WTC11 (cell line): ENCODE data around the gene PGAP3. TPM values are rescaled to one million over a fixed set of nuclear protein-coding genes. Genes with fewer than 3 reads are reported as not detected.

ENCODE experiments used
- ATAC-seq: fragments of 200-7000 bp; cut with Tn5 transposase; 2 replicates; pipeline ENCODE4 v1.10.0; 2021; ENCODE audit warnings: mild to moderate bottlenecking, moderate library complexity
- CTCF ChIA-PET: fragments of 300-600 bp; sonication (Branson Sonifier 250); formaldehyde crosslinking; loops from one replicate; lab custom pipeline; 2021; ENCODE audit warnings: antibody characterized with exemption; lab: Charles Lee
- POLR2A ChIA-PET: fragments of 350-600 bp; sonication (Branson Sonifier 250); formaldehyde crosslinking; loops from one replicate; lab custom pipeline; 2021; ENCODE audit warnings: antibody characterized with exemption; lab: Charles Lee
- DNase-seq: peaks from one replicate; pipeline ENCODE4 v3.0.0; 2021; ENCODE audit warnings: low spot score
- H3K27ac Mint-ChIP-seq: 2 replicates; pipeline ENCODE4 v1.8.0; 2021; ENCODE audit warnings: mixed read lengths
- H3K27me3 Mint-ChIP-seq: 2 replicates; pipeline ENCODE4 v1.8.0; 2021; ENCODE audit warnings: low read depth, mild to moderate bottlenecking, moderate library complexity, mixed read lengths
- H3K36me3 Mint-ChIP-seq: 2 replicates; pipeline ENCODE4 v1.8.0; 2021; ENCODE audit warnings: mixed read lengths
- H3K4me1 Mint-ChIP-seq: 2 replicates; pipeline ENCODE4 v1.8.0; 2022; ENCODE audit warnings: mixed read lengths
- H3K4me3 Mint-ChIP-seq: 2 replicates; pipeline ENCODE4 v1.8.0; 2021; ENCODE audit warnings: mild to moderate bottlenecking, moderate library complexity, mixed read lengths
- H3K9me3 Mint-ChIP-seq: 2 replicates; pipeline ENCODE4 v1.8.0; 2021; ENCODE audit warnings: mixed read lengths
- ETV6 ChIP-seq: sonication (generic); formaldehyde crosslinking; IDR thresholded peaks from 2 replicates; pipeline ENCODE4 v1.8.1; 2022; ENCODE audit warnings: mild to moderate bottlenecking, missing genetic modification reagents
- FOXJ3 ChIP-seq: sonication (generic); formaldehyde crosslinking; IDR thresholded peaks from 2 replicates; pipeline ENCODE4 v1.9.0; 2021; ENCODE audit warnings: missing genetic modification reagents, mild to moderate bottlenecking, borderline replicate concordance
- FOXK1 ChIP-seq: sonication (generic); formaldehyde crosslinking; IDR thresholded peaks from 2 replicates; pipeline ENCODE4 v1.8.0; 2022; ENCODE audit warnings: mild to moderate bottlenecking, moderate library complexity, missing genetic modification reagents
- FOXP1 ChIP-seq: sonication (generic); formaldehyde crosslinking; IDR thresholded peaks from 2 replicates; pipeline ENCODE4 v1.8.0; 2022; ENCODE audit warnings: missing genetic modification reagents, mild to moderate bottlenecking, moderate library complexity, borderline replicate concordance
- HMGA2 ChIP-seq: fragments of 250-450 bp; sonication (Bioruptor Pico); IDR thresholded peaks from 2 replicates; pipeline ENCODE4 v1.4.0; 2021; ENCODE audit warnings: mild to moderate bottlenecking, moderate library complexity
- IRF2 ChIP-seq: sonication (generic); formaldehyde crosslinking; IDR thresholded peaks from 2 replicates; pipeline ENCODE4 v1.8.0; 2022; ENCODE audit warnings: low read depth, missing genetic modification reagents, borderline replicate concordance
- JAZF1 ChIP-seq: fragments of 250-450 bp; sonication (Bioruptor Pico); IDR thresholded peaks from 2 replicates; pipeline ENCODE4 v1.9.0; 2021; ENCODE audit warnings: moderate library complexity, mild to moderate bottlenecking, inconsistent platforms
- KAT7 ChIP-seq: sonication (generic); formaldehyde crosslinking; IDR thresholded peaks from 2 replicates; pipeline ENCODE4 v1.8.1; 2023; ENCODE audit warnings: missing genetic modification reagents, mild to moderate bottlenecking, borderline replicate concordance
- TCF7 ChIP-seq: sonication (generic); formaldehyde crosslinking; IDR thresholded peaks from 2 replicates; pipeline ENCODE4 v1.8.0; 2022; ENCODE audit warnings: mild to moderate bottlenecking, low read depth, missing genetic modification reagents, moderate library complexity
- ZNF121 ChIP-seq: sonication (generic); formaldehyde crosslinking; IDR thresholded peaks from 2 replicates; pipeline ENCODE4 v1.8.0; 2023; ENCODE audit warnings: missing genetic modification reagents
- ZNF138 ChIP-seq: sonication (generic); formaldehyde crosslinking; conservative IDR thresholded peaks from 2 replicates; pipeline ENCODE4 v1.8.1; 2022; ENCODE audit warnings: mild to moderate bottlenecking, moderate library complexity, missing genetic modification reagents
- ZNF396 ChIP-seq: fragments of 250-450 bp; sonication (Bioruptor Pico); IDR thresholded peaks from 2 replicates; pipeline ENCODE4 v1.8.0; 2021; ENCODE audit warnings: mild to moderate bottlenecking, moderate library complexity, borderline replicate concordance
- ZNF416 ChIP-seq: fragments of 250-450 bp; sonication (Bioruptor Pico); IDR thresholded peaks from 2 replicates; pipeline ENCODE4 v1.9.0; 2021; ENCODE audit warnings: mild to moderate bottlenecking, inconsistent platforms
- ZNF423 ChIP-seq: fragments of 250-450 bp; sonication (Bioruptor Pico); IDR thresholded peaks from 2 replicates; pipeline ENCODE4 v2.1.2; 2022; ENCODE audit warnings: mild to moderate bottlenecking, moderate library complexity
- total RNA-seq: library from RNA; stranded (reverse); gene quantifications from 3 replicates; pipeline ENCODE4 v1.2.3, GENCODE V29; 2021
- TF ChIP-seq, protein P1 (sequence below): sonication (generic); formaldehyde crosslinking; IDR thresholded peaks from 2 replicates; pipeline ENCODE4 v1.8.1; 2023; ENCODE audit warnings: mild to moderate bottlenecking, missing genetic modification reagents, moderate library complexity
- TF ChIP-seq, protein P2 (sequence below): sonication (generic); formaldehyde crosslinking; IDR thresholded peaks from 2 replicates; pipeline ENCODE4 v1.8.1; 2022; ENCODE audit warnings: low read depth, mild to moderate bottlenecking, moderate library complexity, missing genetic modification reagents, borderline replicate concordance
- TF ChIP-seq, protein P3 (sequence below): fragments of 200-600 bp; IDR thresholded peaks from 2 replicates; pipeline ENCODE4 v1.8.0; 2022; ENCODE audit warnings: antibody characterized with exemption
- TF ChIP-seq, protein P4 (sequence below): fragments of 250-450 bp; sonication (Bioruptor Pico); IDR thresholded peaks from 2 replicates; pipeline ENCODE4 v1.9.0; 2021; ENCODE audit warnings: moderate library complexity, mild to moderate bottlenecking, inconsistent platforms, borderline replicate concordance
- TF ChIP-seq, protein P5 (sequence below): sonication (generic); formaldehyde crosslinking; IDR thresholded peaks from 2 replicates; pipeline ENCODE4 v1.8.0; 2023; ENCODE audit warnings: missing genetic modification reagents
- TF ChIP-seq, protein P6 (sequence below): sonication (generic); formaldehyde crosslinking; IDR thresholded peaks from 2 replicates; pipeline ENCODE4 v1.8.1; 2023; ENCODE audit warnings: mild to moderate bottlenecking, missing genetic modification reagents, moderate library complexity
- TF ChIP-seq, protein P7 (sequence below): fragments of 250-450 bp; sonication (Bioruptor Pico); IDR thresholded peaks from 2 replicates; pipeline ENCODE4 v1.9.0; 2021; ENCODE audit warnings: mild to moderate bottlenecking, borderline replicate concordance

PGAP3 gene
- total RNA-seq, 1 experiment from 2014 or later = 24.9 TPM

DNA sequence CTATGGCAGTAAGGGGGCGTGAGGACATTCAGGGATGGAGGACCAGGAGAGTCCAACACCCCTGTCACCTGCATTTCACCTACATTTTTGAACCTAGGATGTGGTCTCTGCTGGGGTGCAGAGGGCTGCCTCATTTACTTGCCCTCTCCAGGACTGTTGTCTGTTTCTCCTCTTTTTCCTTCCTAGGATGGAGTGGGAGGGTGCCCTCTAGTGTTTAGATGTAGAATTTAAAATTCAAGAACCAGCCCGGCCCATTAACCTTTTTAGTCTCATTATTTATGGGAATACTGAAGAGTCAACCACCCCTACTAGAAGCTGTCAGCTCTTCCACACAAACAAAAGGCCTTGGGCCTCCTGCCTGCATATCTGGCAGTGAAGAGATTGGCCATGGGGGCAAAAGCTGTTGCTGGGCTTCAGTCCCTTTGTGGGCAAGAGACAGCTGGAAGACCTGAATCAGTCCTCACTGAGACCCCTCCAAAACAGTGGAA is 53.4 kb downstream of the PGAP3 start:
- TF ChIP-seq, protein P1, sequence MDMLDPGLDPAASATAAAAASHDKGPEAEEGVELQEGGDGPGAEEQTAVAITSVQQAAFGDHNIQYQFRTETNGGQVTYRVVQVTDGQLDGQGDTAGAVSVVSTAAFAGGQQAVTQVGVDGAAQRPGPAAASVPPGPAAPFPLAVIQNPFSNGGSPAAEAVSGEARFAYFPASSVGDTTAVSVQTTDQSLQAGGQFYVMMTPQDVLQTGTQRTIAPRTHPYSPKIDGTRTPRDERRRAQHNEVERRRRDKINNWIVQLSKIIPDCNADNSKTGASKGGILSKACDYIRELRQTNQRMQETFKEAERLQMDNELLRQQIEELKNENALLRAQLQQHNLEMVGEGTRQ (CRISPR knock-in tag) = no peak
- TF ChIP-seq, protein P2, sequence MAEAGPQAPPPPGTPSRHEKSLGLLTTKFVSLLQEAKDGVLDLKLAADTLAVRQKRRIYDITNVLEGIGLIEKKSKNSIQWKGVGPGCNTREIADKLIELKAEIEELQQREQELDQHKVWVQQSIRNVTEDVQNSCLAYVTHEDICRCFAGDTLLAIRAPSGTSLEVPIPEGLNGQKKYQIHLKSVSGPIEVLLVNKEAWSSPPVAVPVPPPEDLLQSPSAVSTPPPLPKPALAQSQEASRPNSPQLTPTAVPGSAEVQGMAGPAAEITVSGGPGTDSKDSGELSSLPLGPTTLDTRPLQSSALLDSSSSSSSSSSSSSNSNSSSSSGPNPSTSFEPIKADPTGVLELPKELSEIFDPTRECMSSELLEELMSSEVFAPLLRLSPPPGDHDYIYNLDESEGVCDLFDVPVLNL (CRISPR knock-in tag) = no peak
- TF ChIP-seq HMGA2 (no peak), FOXP1 (CRISPR knock-in tag) (no peak), TCF7 (CRISPR knock-in tag) (no peak), ETV6 (CRISPR knock-in tag) (no peak), ZNF416 (CRISPR knock-in tag) (no peak), FOXJ3 (CRISPR knock-in tag) (no peak)
- TF ChIP-seq, protein P3, sequence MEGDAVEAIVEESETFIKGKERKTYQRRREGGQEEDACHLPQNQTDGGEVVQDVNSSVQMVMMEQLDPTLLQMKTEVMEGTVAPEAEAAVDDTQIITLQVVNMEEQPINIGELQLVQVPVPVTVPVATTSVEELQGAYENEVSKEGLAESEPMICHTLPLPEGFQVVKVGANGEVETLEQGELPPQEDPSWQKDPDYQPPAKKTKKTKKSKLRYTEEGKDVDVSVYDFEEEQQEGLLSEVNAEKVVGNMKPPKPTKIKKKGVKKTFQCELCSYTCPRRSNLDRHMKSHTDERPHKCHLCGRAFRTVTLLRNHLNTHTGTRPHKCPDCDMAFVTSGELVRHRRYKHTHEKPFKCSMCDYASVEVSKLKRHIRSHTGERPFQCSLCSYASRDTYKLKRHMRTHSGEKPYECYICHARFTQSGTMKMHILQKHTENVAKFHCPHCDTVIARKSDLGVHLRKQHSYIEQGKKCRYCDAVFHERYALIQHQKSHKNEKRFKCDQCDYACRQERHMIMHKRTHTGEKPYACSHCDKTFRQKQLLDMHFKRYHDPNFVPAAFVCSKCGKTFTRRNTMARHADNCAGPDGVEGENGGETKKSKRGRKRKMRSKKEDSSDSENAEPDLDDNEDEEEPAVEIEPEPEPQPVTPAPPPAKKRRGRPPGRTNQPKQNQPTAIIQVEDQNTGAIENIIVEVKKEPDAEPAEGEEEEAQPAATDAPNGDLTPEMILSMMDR = peak; percentile 64
- no peaks in the 10 kb centered on the region for H3K9me3 Mint-ChIP-seq
- no peak overlapping the region for H3K4me3 Mint-ChIP-seq
- H3K36me3 Mint-ChIP-seq = no peaks in the 10 kb centered on the region
- peak overlapping the region; percentile 53 for H3K27ac Mint-ChIP-seq
- DNase-seq = no peak
- H3K4me1 Mint-ChIP-seq = peaks cover 87% of the 10 kb centered on the region
- H3K27me3 Mint-ChIP-seq = no peaks in the 10 kb centered on the region
- ATAC-seq = peak; percentile 4
- POLR2A ChIA-PET = no interaction called here
- CTCF ChIA-PET = interaction anchor here (0.6 to 23.6 kb wide), 20 partner anchors 13 to 135 kb away, joined by 3 to 876 read pairs (median 4); partner anchors contain the start of genes ERBB2, PNMT, PPP1R1B and TCAP

DNA sequence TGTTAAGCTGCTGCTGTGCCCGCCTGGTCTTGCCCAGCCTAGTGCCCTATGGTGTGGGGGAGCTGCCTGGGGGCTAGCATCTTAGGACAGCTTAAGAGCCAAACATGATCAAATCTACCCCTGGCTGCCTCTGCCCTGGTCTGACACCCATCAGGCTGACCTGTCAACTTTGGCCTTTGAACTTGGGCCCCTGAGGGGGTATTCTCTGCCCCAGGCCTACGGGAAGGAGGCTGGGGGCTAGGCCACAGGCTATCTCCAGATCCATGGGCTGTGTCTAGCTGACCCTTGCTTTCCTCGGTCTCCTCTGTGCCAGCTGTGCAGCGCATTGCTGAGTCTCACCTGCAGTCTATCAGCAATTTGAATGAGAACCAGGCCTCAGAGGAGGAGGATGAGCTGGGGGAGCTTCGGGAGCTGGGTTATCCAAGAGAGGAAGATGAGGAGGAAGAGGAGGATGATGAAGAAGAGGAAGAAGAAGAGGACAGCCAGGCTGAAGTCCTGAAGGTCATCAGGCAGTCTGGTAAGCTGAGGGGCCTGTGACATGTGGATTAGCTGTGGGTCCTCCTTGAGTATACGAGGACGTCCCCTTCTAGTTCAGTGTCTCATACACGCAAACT is 54.2 kb downstream of the PGAP3 start:
- ChIA-PET POLR2A (interaction anchor here (0.5 to 0.6 kb wide), 2 partner anchors 90 to 787 kb away, joined by 4 to 11 read pairs; no protein-coding TSS in a partner anchor), CTCF (interaction anchor here (1.0 to 23.6 kb wide), 11 partner anchors 12 to 121 kb away, joined by 3 to 876 read pairs (median 6); partner anchors contain the start of genes ERBB2, PNMT, PPP1R1B and TCAP)
- no peaks in the 10 kb centered on the region for H3K9me3 Mint-ChIP-seq
- peaks cover 88% of the 10 kb centered on the region for H3K4me1 Mint-ChIP-seq
- 0 out of 2 replicates have a peak, but pooled peaks cover 2% of the 10 kb centered on the region for H3K27me3 Mint-ChIP-seq
- DNase-seq (no peak), ATAC-seq (no peak)
- no peaks in the 10 kb centered on the region for H3K36me3 Mint-ChIP-seq
- H3K27ac Mint-ChIP-seq = peak overlapping the region; percentile 91
- H3K4me3 Mint-ChIP-seq = no peak overlapping the region
- TF ChIP-seq, protein P4, sequence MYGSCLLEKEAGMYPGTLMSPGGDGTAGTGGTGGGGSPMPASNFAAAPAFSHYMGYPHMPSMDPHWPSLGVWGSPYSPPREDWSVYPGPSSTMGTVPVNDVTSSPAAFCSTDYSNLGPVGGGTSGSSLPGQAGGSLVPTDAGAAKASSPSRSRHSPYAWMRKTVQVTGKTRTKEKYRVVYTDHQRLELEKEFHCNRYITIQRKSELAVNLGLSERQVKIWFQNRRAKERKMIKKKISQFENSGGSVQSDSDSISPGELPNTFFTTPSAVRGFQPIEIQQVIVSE (CRISPR knock-in tag) = no peak
- TF ChIP-seq, protein P3 = no peak
- TF ChIP-seq KAT7 (CRISPR knock-in tag) (no peak), ZNF138 (no peak), JAZF1 (no peak), ZNF121 (CRISPR knock-in tag) (no peak), IRF2 (no peak), FOXK1 (no peak), ZNF396 (CRISPR knock-in tag) (no peak), ZNF423 (CRISPR knock-in tag) (no peak)
- TF ChIP-seq, protein P5, sequence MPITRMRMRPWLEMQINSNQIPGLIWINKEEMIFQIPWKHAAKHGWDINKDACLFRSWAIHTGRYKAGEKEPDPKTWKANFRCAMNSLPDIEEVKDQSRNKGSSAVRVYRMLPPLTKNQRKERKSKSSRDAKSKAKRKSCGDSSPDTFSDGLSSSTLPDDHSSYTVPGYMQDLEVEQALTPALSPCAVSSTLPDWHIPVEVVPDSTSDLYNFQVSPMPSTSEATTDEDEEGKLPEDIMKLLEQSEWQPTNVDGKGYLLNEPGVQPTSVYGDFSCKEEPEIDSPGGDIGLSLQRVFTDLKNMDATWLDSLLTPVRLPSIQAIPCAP = no peak
- TF ChIP-seq, protein P6, sequence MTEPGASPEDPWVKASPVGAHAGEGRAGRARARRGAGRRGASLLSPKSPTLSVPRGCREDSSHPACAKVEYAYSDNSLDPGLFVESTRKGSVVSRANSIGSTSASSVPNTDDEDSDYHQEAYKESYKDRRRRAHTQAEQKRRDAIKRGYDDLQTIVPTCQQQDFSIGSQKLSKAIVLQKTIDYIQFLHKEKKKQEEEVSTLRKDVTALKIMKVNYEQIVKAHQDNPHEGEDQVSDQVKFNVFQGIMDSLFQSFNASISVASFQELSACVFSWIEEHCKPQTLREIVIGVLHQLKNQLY = no peak
- TF ChIP-seq, protein P7, sequence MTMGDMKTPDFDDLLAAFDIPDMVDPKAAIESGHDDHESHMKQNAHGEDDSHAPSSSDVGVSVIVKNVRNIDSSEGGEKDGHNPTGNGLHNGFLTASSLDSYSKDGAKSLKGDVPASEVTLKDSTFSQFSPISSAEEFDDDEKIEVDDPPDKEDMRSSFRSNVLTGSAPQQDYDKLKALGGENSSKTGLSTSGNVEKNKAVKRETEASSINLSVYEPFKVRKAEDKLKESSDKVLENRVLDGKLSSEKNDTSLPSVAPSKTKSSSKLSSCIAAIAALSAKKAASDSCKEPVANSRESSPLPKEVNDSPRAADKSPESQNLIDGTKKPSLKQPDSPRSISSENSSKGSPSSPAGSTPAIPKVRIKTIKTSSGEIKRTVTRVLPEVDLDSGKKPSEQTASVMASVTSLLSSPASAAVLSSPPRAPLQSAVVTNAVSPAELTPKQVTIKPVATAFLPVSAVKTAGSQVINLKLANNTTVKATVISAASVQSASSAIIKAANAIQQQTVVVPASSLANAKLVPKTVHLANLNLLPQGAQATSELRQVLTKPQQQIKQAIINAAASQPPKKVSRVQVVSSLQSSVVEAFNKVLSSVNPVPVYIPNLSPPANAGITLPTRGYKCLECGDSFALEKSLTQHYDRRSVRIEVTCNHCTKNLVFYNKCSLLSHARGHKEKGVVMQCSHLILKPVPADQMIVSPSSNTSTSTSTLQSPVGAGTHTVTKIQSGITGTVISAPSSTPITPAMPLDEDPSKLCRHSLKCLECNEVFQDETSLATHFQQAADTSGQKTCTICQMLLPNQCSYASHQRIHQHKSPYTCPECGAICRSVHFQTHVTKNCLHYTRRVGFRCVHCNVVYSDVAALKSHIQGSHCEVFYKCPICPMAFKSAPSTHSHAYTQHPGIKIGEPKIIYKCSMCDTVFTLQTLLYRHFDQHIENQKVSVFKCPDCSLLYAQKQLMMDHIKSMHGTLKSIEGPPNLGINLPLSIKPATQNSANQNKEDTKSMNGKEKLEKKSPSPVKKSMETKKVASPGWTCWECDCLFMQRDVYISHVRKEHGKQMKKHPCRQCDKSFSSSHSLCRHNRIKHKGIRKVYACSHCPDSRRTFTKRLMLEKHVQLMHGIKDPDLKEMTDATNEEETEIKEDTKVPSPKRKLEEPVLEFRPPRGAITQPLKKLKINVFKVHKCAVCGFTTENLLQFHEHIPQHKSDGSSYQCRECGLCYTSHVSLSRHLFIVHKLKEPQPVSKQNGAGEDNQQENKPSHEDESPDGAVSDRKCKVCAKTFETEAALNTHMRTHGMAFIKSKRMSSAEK (CRISPR knock-in tag) = no peak
